Karpas-422 (cell line): ENCODE measurements around the gene BTN1A1. TPM values are rescaled to one million over a fixed set of nuclear protein-coding genes. Genes with fewer than 3 reads are reported as not detected.
"Not testable (repeated sequence)": the region's sequence is repeated elsewhere in the genome, so short reads cannot be mapped to it uniquely, and the experiment has no call there.

Source experiments
- DNase-seq: peaks from one replicate; pipeline ENCODE4 v3.0.0-alpha.2; 2015
- H2AFZ ChIP-seq: fragments of 200-600 bp; sonication (generic); 2 replicates; pipeline ENCODE4 v1.6.1; 2014; ENCODE audit warnings: antibody characterized with exemption, low read length, mixed read lengths
- H3K27ac ChIP-seq: fragments of 200-600 bp; sonication (generic); 2 replicates; pipeline ENCODE4 v1.5.1; 2014; ENCODE audit warnings: mild to moderate bottlenecking, low read length, moderate library complexity
- H3K27me3 ChIP-seq: fragments of 200-600 bp; sonication (generic); 2 replicates; pipeline ENCODE4 v1.6.1; 2014; ENCODE audit warnings: low read length, mixed read lengths
- H3K36me3 ChIP-seq: fragments of 200-600 bp; sonication (generic); 2 replicates; pipeline ENCODE4 v1.6.1; 2014; ENCODE audit warnings: low read length, mixed read lengths; ENCODE audit not compliant: insufficient read depth
- H3K4me1 ChIP-seq: fragments of 200-600 bp; sonication (generic); 2 replicates; pipeline ENCODE4 v1.6.1; 2014; ENCODE audit warnings: mild to moderate bottlenecking, low read length, mixed read lengths
- H3K4me2 ChIP-seq: fragments of 200-600 bp; sonication (generic); 2 replicates; pipeline ENCODE4 v1.6.1; 2014; ENCODE audit warnings: low read length, low read depth, mild to moderate bottlenecking; ENCODE audit not compliant: poor library complexity, severe bottlenecking
- H3K4me3 ChIP-seq: fragments of 200-600 bp; sonication (generic); 2 replicates; pipeline ENCODE4 v1.5.1; 2014; ENCODE audit warnings: mild to moderate bottlenecking, antibody characterized with exemption, low read length, mixed read lengths
- H3K79me2 ChIP-seq: fragments of 200-600 bp; sonication (generic); 2 replicates; pipeline ENCODE4 v1.6.1; 2014; ENCODE audit warnings: mild to moderate bottlenecking, low read length, mixed read lengths
- H3K9ac ChIP-seq: fragments of 200-600 bp; sonication (generic); 2 replicates; pipeline ENCODE4 v1.6.0; 2014; ENCODE audit warnings: low read length
- H3K9me2 ChIP-seq: fragments of 200-600 bp; sonication (generic), shearing (Covaris generic); replicated peaks from 2 replicates; pipeline ENCODE4 v1.6.0; 2014; ENCODE audit warnings: mild to moderate bottlenecking, low read length, moderate library complexity; ENCODE audit not compliant: insufficient read depth
- H3K9me3 ChIP-seq: fragments of 300-700, 200-600 bp; sonication (generic); 2 replicates; pipeline ENCODE4 v1.6.1; 2014; ENCODE audit warnings: low read length, mixed read lengths
- H4K20me1 ChIP-seq: fragments of 200-600 bp; sonication (generic); 2 replicates; pipeline ENCODE4 v1.6.1; 2014; ENCODE audit warnings: mild to moderate bottlenecking, antibody characterized with exemption, low read length, low read depth; ENCODE audit not compliant: insufficient read depth
- total RNA-seq: library from RNA; depleted of rRNA; stranded (reverse); fragments of >200 nt; shearing (Covaris generic); gene quantifications from 2 replicates; pipeline ENCODE4 v1.2.3, GENCODE V29; 2014; ENCODE audit warnings: low replicate concordance

The BTN1A1 gene
- total RNA-seq, 1 experiment from 2014 or later: not detected

GRCh38 chr6:26461353-26461752, 38.8 kb upstream of the BTN1A1 start:
- H2AFZ ChIP-seq, H3K27ac ChIP-seq, DNase-seq, H3K9me2 ChIP-seq, H4K20me1 ChIP-seq, H3K9ac ChIP-seq, H3K4me3 ChIP-seq, H3K9me3 ChIP-seq, H3K27me3 ChIP-seq, H3K4me2 ChIP-seq: not testable (repeated sequence)
- Histone ChIP-seq H3K4me1 (peaks cover 13% of the 10 kb centered on the region), H3K79me2 (peaks cover 39% of the 10 kb centered on the region), H3K36me3 (peaks cover 63% of the 10 kb centered on the region)

- no peaks in the 10 kb centered on the region for H3K27me3 ChIP-seq
- no peak for DNase-seq
- no peak overlapping the region for H3K27ac ChIP-seq
- H2AFZ ChIP-seq: no peak overlapping the region
- H3K9me2 ChIP-seq: no peaks in the 10 kb centered on the region
- no peaks in the 10 kb centered on the region for H3K9me3 ChIP-seq
- peaks cover 11% of the 10 kb centered on the region for H3K4me1 ChIP-seq
- H3K36me3 ChIP-seq: peaks cover 76% of the 10 kb centered on the region
- no peak overlapping the region for H3K9ac ChIP-seq
- peaks cover 27% of the 10 kb centered on the region for H3K79me2 ChIP-seq
- no peak overlapping the region for H3K4me3 ChIP-seq
- no peaks in the 10 kb centered on the region for H4K20me1 ChIP-seq
- no peak overlapping the region for H3K4me2 ChIP-seq
Measured at GRCh38 chr6:26464014-26464413, 36.1 kb upstream of the BTN1A1 start.

- peaks cover 72% of the 10 kb centered on the region for H3K36me3 ChIP-seq
- DNase-seq: no peak
- peaks cover 22% of the 10 kb centered on the region for H3K79me2 ChIP-seq
- H3K9ac ChIP-seq: no peak overlapping the region
- H2AFZ ChIP-seq: no peak overlapping the region
- H4K20me1 ChIP-seq: no peaks in the 10 kb centered on the region
- H3K9me3 ChIP-seq: no peaks in the 10 kb centered on the region
- peaks cover 8% of the 10 kb centered on the region for H3K4me1 ChIP-seq
- no peak overlapping the region for H3K27ac ChIP-seq
- no peak overlapping the region for H3K4me2 ChIP-seq
- no peaks in the 10 kb centered on the region for H3K27me3 ChIP-seq
- H3K9me2 ChIP-seq: no peaks in the 10 kb centered on the region
- H3K4me3 ChIP-seq: no peak overlapping the region
Measured at GRCh38 chr6:26464416-26465131, 35.5 kb upstream of the BTN1A1 start.

- no peak for DNase-seq
- no peaks in the 10 kb centered on the region for H4K20me1 ChIP-seq
- H3K4me2 ChIP-seq: no peak overlapping the region
Measured at GRCh38 chr6:26465776-26466175, 34.3 kb upstream of the BTN1A1 start.

GRCh38 chr6:26468829-26469228, 31.3 kb upstream of the BTN1A1 start:
- Histone ChIP-seq H4K20me1 (no peaks in the 10 kb centered on the region), H3K27ac (no peak overlapping the region), H3K4me2 (no peak overlapping the region), H3K9ac (no peak overlapping the region), H2AFZ (no peak overlapping the region), H3K9me3 (no peaks in the 10 kb centered on the region; the same call in 1 of the 2 replicates), H3K9me2 (no peaks in the 10 kb centered on the region), H3K79me2 (no peaks in the 10 kb centered on the region), H3K4me3 (no peak overlapping the region), H3K4me1 (peaks cover 20% of the 10 kb centered on the region), H3K36me3 (peaks cover 38% of the 10 kb centered on the region), H3K27me3 (no peaks in the 10 kb centered on the region)
- peak; percentile 48 for DNase-seq

More at GRCh38 chr6:26465776-26466175, 34.3 kb upstream of the BTN1A1 start:
- H3K27me3 ChIP-seq: no peaks in the 10 kb centered on the region
- H3K27ac ChIP-seq: no peak overlapping the region
- peaks cover 60% of the 10 kb centered on the region for H3K36me3 ChIP-seq
- peaks cover 10% of the 10 kb centered on the region for H3K79me2 ChIP-seq
- no peaks in the 10 kb centered on the region for H3K9me2 ChIP-seq
- H3K9me3 ChIP-seq: no peaks in the 10 kb centered on the region
- peaks cover 8% of the 10 kb centered on the region for H3K4me1 ChIP-seq
- no peak overlapping the region for H3K4me3 ChIP-seq
- no peak overlapping the region for H3K9ac ChIP-seq
- no peak overlapping the region for H2AFZ ChIP-seq

- Histone ChIP-seq H3K36me3 (peaks cover 20% of the 10 kb centered on the region), H4K20me1 (no peaks in the 10 kb centered on the region), H3K27me3 (no peaks in the 10 kb centered on the region), H3K4me2 (no peak overlapping the region), H3K9me2 (no peaks in the 10 kb centered on the region), H3K9ac (no peak overlapping the region), H3K4me1 (peaks cover 35% of the 10 kb centered on the region), H2AFZ (no peak overlapping the region), H3K79me2 (no peaks in the 10 kb centered on the region; the same call in 1 of the 2 replicates), H3K4me3 (no peak overlapping the region), H3K27ac (no peak overlapping the region), H3K9me3 (no peaks in the 10 kb centered on the region; the same call in 1 of the 2 replicates)
- DNase-seq: no peak
Measured at GRCh38 chr6:26470643-26471042, 29.5 kb upstream of the BTN1A1 start.

- no peaks in the 10 kb centered on the region; the same call in 1 of the 2 replicates for H3K9me3 ChIP-seq
- DNase-seq: no peak
- H3K27me3 ChIP-seq: no peaks in the 10 kb centered on the region
- H3K36me3 ChIP-seq: peaks cover 15% of the 10 kb centered on the region
- H3K79me2 ChIP-seq: no peaks in the 10 kb centered on the region; the same call in 1 of the 2 replicates
- H3K4me1 ChIP-seq: peaks cover 48% of the 10 kb centered on the region
- peak overlapping the region; percentile 98; the same call in 1 of the 2 replicates for H3K27ac ChIP-seq
- H2AFZ ChIP-seq: no peak overlapping the region
- no peaks in the 10 kb centered on the region for H4K20me1 ChIP-seq
- H3K9me2 ChIP-seq: no peaks in the 10 kb centered on the region
- H3K4me2 ChIP-seq: no peak overlapping the region
- H3K9ac ChIP-seq: no peak overlapping the region
- no peak overlapping the region for H3K4me3 ChIP-seq
Measured at GRCh38 chr6:26471970-26472369, 28.1 kb upstream of the BTN1A1 start.

- no peaks in the 10 kb centered on the region for H3K9me2 ChIP-seq
- H3K4me1 ChIP-seq: peaks cover 52% of the 10 kb centered on the region
- no peaks in the 10 kb centered on the region for H4K20me1 ChIP-seq
- no peaks in the 10 kb centered on the region; the same call in 1 of the 2 replicates for H3K79me2 ChIP-seq
- peak; percentile 76 for DNase-seq
- no peaks in the 10 kb centered on the region; the same call in 1 of the 2 replicates for H3K9me3 ChIP-seq
- 0 out of 2 replicates have a peak overlapping the region, but pooled peaks have one; percentile 29 for H2AFZ ChIP-seq
- peaks cover 12% of the 10 kb centered on the region for H3K36me3 ChIP-seq
- peak overlapping the region; percentile 90 for H3K9ac ChIP-seq
- peak overlapping the region; percentile 82 for H3K4me3 ChIP-seq
- no peaks in the 10 kb centered on the region for H3K27me3 ChIP-seq
- peak overlapping the region; percentile 98 for H3K4me2 ChIP-seq
- H3K27ac ChIP-seq: peak overlapping the region; percentile 98
Measured at GRCh38 chr6:26472549-26473290, 27.4 kb upstream of the BTN1A1 start.
